Measurements from ENCODE around the gene CDH4. TPM values are rescaled to one million over a fixed set of nuclear protein-coding genes. Genes with fewer than 3 reads are reported as not detected.

The CDH4 gene
- total and polyA plus RNA-seq, 2 of the 8 experiments (the other 6 are each of a cell fraction or from before 2014, with no cell fraction given), result 4.3 to 7.9 TPM

GRCh38 chr20:61727761-61728160, 475.7 kb downstream of the CDH4 start (continued):
- TF ChIP-seq CTCF (IDR thresholded peaks at IDR 0.05; ENCODE audit: control extremely low read depth in 1 of 3, insufficient read depth in 1 of 3, low read depth in 1 of 3, low read length in 3 of 3) (no peak), CHD7 (IDR thresholded peaks at IDR 0.05; ENCODE audit: insufficient replicate concordance, low read length) (no peak), E2F6 (IDR thresholded peaks at IDR 0.05) (no peak)

All from H1 (cell line).